ENCODE measurements around the gene MOCS1. TPM values are rescaled to one million over a fixed set of nuclear protein-coding genes. Genes with fewer than 3 reads are reported as not detected.

MOCS1 gene
- polyA plus RNA-seq, 1 of the 3 experiments (the other 2 are of a cell fraction), result 4.2 TPM

GRCh38 chr6:39948199-39948791 lies 14.0 kb upstream of the MOCS1 start (continued):
- no peak for TF ChIP-seq IRF3 (IDR thresholded peaks at IDR 0.05; ENCODE audit: low read depth, low read length)
- no peak for TF ChIP-seq TAF1 (IDR thresholded peaks at IDR 0.05; ENCODE audit: borderline replicate concordance, low read depth, low read length)
- TF ChIP-seq NRF1 (IDR thresholded peaks at IDR 0.05; ENCODE audit: low read depth, low read length), result no peak
- no peak for TF ChIP-seq EZH2phosphoT487 (IDR thresholded peaks at IDR 0.05; ENCODE audit: borderline replicate concordance, low read depth)

DNA sequence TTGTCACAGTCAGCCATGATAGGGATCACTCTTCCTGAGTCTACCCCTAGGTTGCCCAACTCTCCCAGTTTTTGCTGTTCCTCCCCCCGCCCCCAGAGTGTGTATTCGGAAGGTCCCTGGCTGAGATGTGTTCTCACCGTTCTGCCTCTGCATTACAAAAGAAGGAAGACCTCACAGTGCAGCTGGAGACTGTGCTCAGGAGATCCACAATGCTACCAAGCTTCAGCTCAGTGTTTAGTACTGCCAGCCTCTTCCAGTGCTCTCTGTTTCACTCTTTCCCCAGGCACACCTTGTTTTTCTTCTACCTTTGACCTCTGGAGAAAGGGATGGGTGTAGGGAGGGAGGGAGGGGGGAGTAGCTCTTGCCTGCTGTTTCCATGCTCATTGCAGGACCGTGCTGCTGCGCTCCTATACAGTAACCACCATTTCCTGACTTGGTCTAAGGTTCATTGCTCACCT lies 13.4 kb upstream of the MOCS1 start:
- no peak for DNase-seq
- Histone ChIP-seq H3K9me2 (no peaks in the 10 kb centered on the region), H2AFZ (ENCODE audit: low read depth) (no peak overlapping the region), H3K9ac (no peak overlapping the region), H3K79me2 (ENCODE audit: insufficient read depth) (no peaks in the 10 kb centered on the region), H4K20me1 (ENCODE audit: insufficient read depth) (no peaks in the 10 kb centered on the region), H3K36me3 (replicated peaks in 1 of 2; ENCODE audit: control insufficient read depth in 1 of 2, insufficient read depth in 2 of 2, low read length in 1 of 2) (no peaks in the 10 kb centered on the region), H3K27ac (ENCODE audit: low read depth in 2 of 2, low read length in 1 of 2) (no peak overlapping the region), H3F3A (replicated peaks; ENCODE audit: insufficient read depth) (no peaks in the 10 kb centered on the region), H3K9me3 (no peaks in the 10 kb centered on the region), H3K4me2 (no peak overlapping the region), H3K4me3 (ENCODE audit: low read depth in 2 of 2, low read length in 1 of 2) (no peak overlapping the region), H3K4me1 (ENCODE audit: control insufficient read depth in 1 of 2, insufficient read depth in 2 of 2, low read depth in 1 of 2, low read length in 1 of 2) (no peaks in the 10 kb centered on the region; a peak in 1 of 4 replicates), H3K27me3 (ENCODE audit: insufficient read depth) (no peaks in the 10 kb centered on the region)
- CTCF ChIA-PET, result interaction anchor here (2.1 kb wide), 1 partner anchor 34 kb away, joined by 8 read pairs; no protein-coding TSS in a partner anchor
- 44% methylated on average over 4 of the region's 5 CpGs for WGBS (ENCODE audit: low lambda C conversion rate)
- TF ChIP-seq POLR2AphosphoS5 (IDR thresholded peaks at IDR 0.05; ENCODE audit: low read depth, low read length), result no peak
- no peak for TF ChIP-seq YY1 (IDR thresholded peaks at IDR 0.05; ENCODE audit: low read depth)
- TF ChIP-seq JUND (IDR thresholded peaks at IDR 0.05), result no peak
- TF ChIP-seq NRF1 (IDR thresholded peaks at IDR 0.05; ENCODE audit: low read depth, low read length), result no peak
- no peak for TF ChIP-seq REST (IDR thresholded peaks at IDR 0.05; ENCODE audit: low read depth, low read length)
- no peak for TF ChIP-seq TAF1 (IDR thresholded peaks at IDR 0.05; ENCODE audit: borderline replicate concordance, low read depth, low read length)
- no peak for TF ChIP-seq SMC3 (IDR thresholded peaks at IDR 0.05; ENCODE audit: low read depth, low read length)
- TF ChIP-seq SIN3A (IDR thresholded peaks at IDR 0.05; ENCODE audit: borderline replicate concordance, low read depth, low read length), result no peak
- no peak for TF ChIP-seq MXI1 (IDR thresholded peaks at IDR 0.05; ENCODE audit: low read depth, low read length)
- no peak for TF ChIP-seq FOXM1 (IDR thresholded peaks at IDR 0.05; ENCODE audit: low read depth)
- TF ChIP-seq ELF1 (IDR thresholded peaks at IDR 0.05), result no peak
- no peak for TF ChIP-seq TCF12 (IDR thresholded peaks at IDR 0.05)
- no peak for TF ChIP-seq USF2 (IDR thresholded peaks at IDR 0.05; ENCODE audit: borderline replicate concordance, low read depth, low read length)
- no peak for TF ChIP-seq NFIC (IDR thresholded peaks at IDR 0.05; ENCODE audit: borderline replicate concordance)
- TF ChIP-seq, protein P1, sequence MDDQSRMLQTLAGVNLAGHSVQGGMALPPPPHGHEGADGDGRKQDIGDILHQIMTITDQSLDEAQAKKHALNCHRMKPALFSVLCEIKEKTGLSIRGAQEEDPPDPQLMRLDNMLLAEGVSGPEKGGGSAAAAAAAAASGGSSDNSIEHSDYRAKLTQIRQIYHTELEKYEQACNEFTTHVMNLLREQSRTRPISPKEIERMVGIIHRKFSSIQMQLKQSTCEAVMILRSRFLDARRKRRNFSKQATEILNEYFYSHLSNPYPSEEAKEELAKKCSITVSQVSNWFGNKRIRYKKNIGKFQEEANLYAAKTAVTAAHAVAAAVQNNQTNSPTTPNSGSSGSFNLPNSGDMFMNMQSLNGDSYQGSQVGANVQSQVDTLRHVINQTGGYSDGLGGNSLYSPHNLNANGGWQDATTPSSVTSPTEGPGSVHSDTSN (IDR thresholded peaks at IDR 0.05), result no peak
- TF ChIP-seq RAD21 (IDR thresholded peaks at IDR 0.05; ENCODE audit: low read length), result no peak
- no peak for TF ChIP-seq MAX (IDR thresholded peaks at IDR 0.05; ENCODE audit: low read depth)
- TF ChIP-seq EZH2phosphoT487 (IDR thresholded peaks at IDR 0.05; ENCODE audit: borderline replicate concordance, low read depth), result no peak
- TF ChIP-seq, protein P2, sequence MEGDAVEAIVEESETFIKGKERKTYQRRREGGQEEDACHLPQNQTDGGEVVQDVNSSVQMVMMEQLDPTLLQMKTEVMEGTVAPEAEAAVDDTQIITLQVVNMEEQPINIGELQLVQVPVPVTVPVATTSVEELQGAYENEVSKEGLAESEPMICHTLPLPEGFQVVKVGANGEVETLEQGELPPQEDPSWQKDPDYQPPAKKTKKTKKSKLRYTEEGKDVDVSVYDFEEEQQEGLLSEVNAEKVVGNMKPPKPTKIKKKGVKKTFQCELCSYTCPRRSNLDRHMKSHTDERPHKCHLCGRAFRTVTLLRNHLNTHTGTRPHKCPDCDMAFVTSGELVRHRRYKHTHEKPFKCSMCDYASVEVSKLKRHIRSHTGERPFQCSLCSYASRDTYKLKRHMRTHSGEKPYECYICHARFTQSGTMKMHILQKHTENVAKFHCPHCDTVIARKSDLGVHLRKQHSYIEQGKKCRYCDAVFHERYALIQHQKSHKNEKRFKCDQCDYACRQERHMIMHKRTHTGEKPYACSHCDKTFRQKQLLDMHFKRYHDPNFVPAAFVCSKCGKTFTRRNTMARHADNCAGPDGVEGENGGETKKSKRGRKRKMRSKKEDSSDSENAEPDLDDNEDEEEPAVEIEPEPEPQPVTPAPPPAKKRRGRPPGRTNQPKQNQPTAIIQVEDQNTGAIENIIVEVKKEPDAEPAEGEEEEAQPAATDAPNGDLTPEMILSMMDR (IDR thresholded peaks at IDR 0.05), result no peak
- no peak for TF ChIP-seq RFX5 (IDR thresholded peaks at IDR 0.05; ENCODE audit: low read length)
- POLR2A ChIA-PET, result no interaction called here

Measured in SK-N-SH (cell line).